Keratinocyte (primary cell): ENCODE results near the gene KLHL2. TPM values are rescaled to one million over a fixed set of nuclear protein-coding genes. Genes with fewer than 3 reads are reported as not detected.

Experiments used
- DNase-seq: peaks from one replicate; pipeline ENCODE4 v3.0.0-alpha.2; 2011; ENCODE audit warnings: low read depth, missing footprints, low spot score
- FAIRE-seq: peaks from 2 replicates; lab custom pipeline; 2011; peaks lifted over from hg19 to GRCh38; lab: Jason Lieb, UNC
- H2AFZ ChIP-seq: 2 replicates; pipeline ENCODE4 v1.6.0; 2012; ENCODE audit warnings: low read length, control low read depth, inconsistent platforms; ENCODE audit not compliant: control insufficient read depth
- H3K27ac ChIP-seq: 2 replicates; pipeline ENCODE4 v1.5.1; 2011; ENCODE audit warnings: low read length; ENCODE audit not compliant: control insufficient read depth, insufficient read depth
- H3K27me3 ChIP-seq: 3 replicates; pipeline ENCODE4 v1.6.0; 2011; ENCODE audit warnings: low read length; ENCODE audit not compliant: control insufficient read depth, insufficient read depth; ENCODE audit errors: extremely low read depth
- H3K36me3 ChIP-seq, 2 experiments: 2 replicates in 1 of 2; 3 replicates in 1 of 2; pipeline ENCODE4 v1.5.1; 2011; ENCODE audit warnings: low read length in 2 of 2, mild to moderate bottlenecking in 1 of 2; ENCODE audit not compliant: control insufficient read depth in 2 of 2, insufficient read depth in 2 of 2; ENCODE audit errors: extremely low read depth in 1 of 2
- H3K4me1 ChIP-seq: 3 replicates; pipeline ENCODE4 v1.5.1; 2011; ENCODE audit warnings: low read length; ENCODE audit not compliant: control insufficient read depth, insufficient read depth; ENCODE audit errors: extremely low read depth
- H3K4me2 ChIP-seq: 3 replicates; pipeline ENCODE4 v1.6.0; 2011; ENCODE audit warnings: low read depth, low read length; ENCODE audit not compliant: control insufficient read depth, insufficient read depth; ENCODE audit errors: extremely low read depth
- H3K4me3 ChIP-seq, 3 experiments: fragments of 200-600 bp in 1 of 3; sonication (generic) in 1 of 3; 2 replicates in 2 of 3; 3 replicates in 1 of 3; pipeline ENCODE4 v1.5.1; 2011 to 2016; ENCODE audit warnings: low read length in 3 of 3, mild to moderate bottlenecking in 3 of 3, control low read depth in 2 of 3, inconsistent platforms in 1 of 3, low read depth in 1 of 3, mixed read lengths in 1 of 3, mixed run types in 1 of 3, moderate library complexity in 1 of 3; ENCODE audit not compliant: control insufficient read depth in 2 of 3, insufficient read depth in 2 of 3; ENCODE audit errors: extremely low read depth in 1 of 3
- H3K79me2 ChIP-seq: 2 replicates; pipeline ENCODE4 v1.6.0; 2012; ENCODE audit warnings: low read length; ENCODE audit not compliant: control insufficient read depth, insufficient read depth
- H3K9ac ChIP-seq: 3 replicates; pipeline ENCODE4 v1.6.0; 2011; ENCODE audit warnings: low read length; ENCODE audit not compliant: control insufficient read depth, insufficient read depth; ENCODE audit errors: extremely low read depth
- H3K9me1 ChIP-seq: 3 replicates; pipeline ENCODE4 v1.6.0; 2011; ENCODE audit warnings: low read length; ENCODE audit not compliant: control insufficient read depth, insufficient read depth; ENCODE audit errors: extremely low read depth
- H3K9me3 ChIP-seq: 2 replicates; pipeline ENCODE4 v1.5.1; 2012; ENCODE audit warnings: low read depth, low read length; ENCODE audit not compliant: control insufficient read depth
- H4K20me1 ChIP-seq: 3 replicates; pipeline ENCODE4 v1.6.0; 2011; ENCODE audit warnings: low read length; ENCODE audit not compliant: control insufficient read depth, insufficient read depth; ENCODE audit errors: extremely low read depth
- CTCF ChIP-seq, 3 experiments: IDR thresholded peaks in 1 of 3; conservative IDR thresholded peaks in 1 of 3; optimal IDR thresholded peaks in 1 of 3; 2 replicates in 2 of 3; 3 replicates in 1 of 3; pipeline versions ENCODE3 to v1.5.1; 2011; ENCODE audit warnings: low read length in 3 of 3, mild to moderate bottlenecking in 3 of 3, moderate library complexity in 2 of 3, control low read depth in 1 of 3, inconsistent platforms in 1 of 3; ENCODE audit not compliant: insufficient read depth in 2 of 3; ENCODE audit errors: extremely low read depth in 1 of 3
- EZH2 ChIP-seq: IDR thresholded peaks from one replicate; pipeline ENCODE4 v1.6.1; 2012; ENCODE audit warnings: inconsistent platforms, mild to moderate bottlenecking, low read length, moderate library complexity
- dilution Hi-C: fragments of 300-500 bp; cut with MboI; formaldehyde crosslinking; loops from one replicate; pipeline ENCODE4 v1.7.0; 2020; ENCODE audit warnings: low sequenced_read_pairs; ENCODE audit not compliant: extremely low pct_ligation_motif_present
- polyA plus RNA-seq, 5 experiments: library from polyadenylated mRNA; depleted of rRNA in 3 of 5; stranded (reverse) in 3 of 5; stranded (forward) in 1 of 5; unstranded in 1 of 5; fragments of >200 nt; gene quantifications; 1 replicate in 1 of 5; 2 replicates in 3 of 5; 3 replicates in 1 of 5; pipeline versions ENCODE4 v1.2.1 to v1.2.3, GENCODE V29; 2011 to 2012; ENCODE audit warnings: missing spikeins in 2 of 5, low read depth in 1 of 5, low replicate concordance in 1 of 5

The KLHL2 gene
- polyA plus RNA-seq, 1 donor (not counting 4 experiments of a cell fraction or from before 2014, with no cell fraction given): 18.5 TPM

- H3K79me2 ChIP-seq: no peaks in the 10 kb centered on the region
- H3K9me3 ChIP-seq: no peaks in the 10 kb centered on the region
- dilution Hi-C loops: no loop called here
- no peak overlapping the region for H3K4me2 ChIP-seq
- no peak overlapping the region for H3K4me3 ChIP-seq
- H3K36me3 ChIP-seq: no peaks in the 10 kb centered on the region
- no peak for FAIRE-seq
- no peak overlapping the region for H3K9ac ChIP-seq
- no peaks in the 10 kb centered on the region for H3K9me1 ChIP-seq
- H2AFZ ChIP-seq: no peak overlapping the region
- H3K27me3 ChIP-seq: no peaks in the 10 kb centered on the region
- no peak for TF ChIP-seq CTCF (optimal IDR thresholded peaks at IDR 0.05 in 1 of 3, IDR thresholded peaks at IDR 0.05 in 1 of 3, conservative IDR thresholded peaks at IDR 0.05 in 1 of 3; ENCODE audit: extremely low read depth in 1 of 3, insufficient read depth in 2 of 3, low read length in 3 of 3)
- TF ChIP-seq EZH2: no peak
- no peak overlapping the region for H3K27ac ChIP-seq
- H3K4me1 ChIP-seq: no peaks in the 10 kb centered on the region
- no peaks in the 10 kb centered on the region for H4K20me1 ChIP-seq
- no peak for DNase-seq
Observed at GRCh38 chr4:165367040-165367439, 159.7 kb downstream of the KLHL2 start.

DNA sequence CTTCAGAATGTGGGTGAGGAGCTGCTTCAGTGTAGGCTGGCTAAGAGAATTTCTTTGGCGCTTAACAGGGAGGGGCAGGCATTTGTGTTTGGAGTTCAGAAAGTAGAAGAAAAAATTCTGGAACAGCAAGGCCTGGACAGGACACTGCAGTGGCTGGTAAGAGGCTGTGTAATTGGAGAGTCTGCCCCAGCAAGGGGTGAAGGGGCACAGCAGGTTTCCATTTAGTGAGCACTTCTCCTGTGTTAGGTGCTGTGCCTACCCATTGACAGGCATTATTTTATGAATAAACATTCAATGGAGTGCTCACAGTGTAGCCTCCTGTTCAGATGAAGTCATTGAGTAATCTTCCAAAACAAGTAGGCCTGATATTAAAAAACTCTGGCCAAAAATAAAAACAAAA, 160.8 kb downstream of the KLHL2 start:
- H3K36me3 ChIP-seq: no peaks in the 10 kb centered on the region
- no peak overlapping the region for H3K9ac ChIP-seq
- TF ChIP-seq CTCF (optimal IDR thresholded peaks at IDR 0.05 in 1 of 3, IDR thresholded peaks at IDR 0.05 in 1 of 3, conservative IDR thresholded peaks at IDR 0.05 in 1 of 3; ENCODE audit: extremely low read depth in 1 of 3, insufficient read depth in 2 of 3, low read length in 3 of 3) (no peak), EZH2 (no peak)
- no peaks in the 10 kb centered on the region for H3K27me3 ChIP-seq
- H3K4me1 ChIP-seq: no peaks in the 10 kb centered on the region
- no peaks in the 10 kb centered on the region for H3K9me1 ChIP-seq
- no peak overlapping the region for H3K27ac ChIP-seq
- DNase-seq (no peak), FAIRE-seq (no peak)
- H3K79me2 ChIP-seq: no peaks in the 10 kb centered on the region
- H2AFZ ChIP-seq: no peak overlapping the region
- H3K9me3 ChIP-seq: no peaks in the 10 kb centered on the region
- dilution Hi-C loops: no loop called here
- no peaks in the 10 kb centered on the region for H4K20me1 ChIP-seq
- H3K4me3 ChIP-seq: no peak overlapping the region
- no peak overlapping the region for H3K4me2 ChIP-seq
